Liver (tissue), 9 donors: ENCODE measurements around the gene FRMD4A. TPM values are rescaled to one million over a fixed set of nuclear protein-coding genes. Genes with fewer than 3 reads are reported as not detected.

ENCODE experiments used
- DNase-seq: peaks from one replicate; pipeline ENCODE4 v3.0.0-alpha.2; 2017; ENCODE audit warnings: low spot score
- H3K27ac ChIP-seq, 2 donors: one replicate each; pipeline ENCODE4 v1.7.0; 2013; ENCODE audit warnings: inconsistent platforms in 2 of 2, low read length in 2 of 2, control low read depth in 1 of 2, low read depth in 1 of 2, mild to moderate bottlenecking in 1 of 2
- H3K27me3 ChIP-seq, 4 donors: one replicate each; pipeline versions ENCODE4 v1.6.1 to v1.7.0; 2013; ENCODE audit warnings: low read length in 3 of 4, inconsistent platforms in 1 of 4, mild to moderate bottlenecking in 1 of 4, moderate library complexity in 1 of 4; ENCODE audit not compliant: control insufficient read depth in 4 of 4, insufficient read depth in 4 of 4
- H3K36me3 ChIP-seq, 4 donors: one replicate each; pipeline versions ENCODE4 v1.6.1 to v1.7.0; 2013; ENCODE audit warnings: low read length in 3 of 4, mild to moderate bottlenecking in 3 of 4, low read depth in 1 of 4, moderate library complexity in 1 of 4; ENCODE audit not compliant: control insufficient read depth in 4 of 4, insufficient read depth in 3 of 4
- H3K4me1 ChIP-seq, 4 donors: one replicate each; pipeline versions ENCODE4 v1.6.1 to v1.7.0; 2013; ENCODE audit warnings: low read length in 3 of 4, mild to moderate bottlenecking in 3 of 4, moderate library complexity in 1 of 4; ENCODE audit not compliant: control insufficient read depth in 4 of 4, insufficient read depth in 4 of 4
- H3K4me3 ChIP-seq, 3 donors: one replicate each; pipeline versions ENCODE4 v1.6.1 to v1.7.0; 2013; ENCODE audit warnings: low read length in 3 of 3, control low read depth in 1 of 3, low read depth in 1 of 3, mild to moderate bottlenecking in 1 of 3
- H3K9ac ChIP-seq, 2 donors: one replicate each; pipeline ENCODE4 v1.7.0; 2013; ENCODE audit warnings: low read length in 2 of 2, mild to moderate bottlenecking in 2 of 2, moderate library complexity in 2 of 2, control low read depth in 1 of 2, low read depth in 1 of 2
- H3K9me3 ChIP-seq, 4 donors: one replicate each; pipeline versions ENCODE4 v1.6.1 to v1.7.0; 2013; ENCODE audit warnings: low read length in 3 of 4; ENCODE audit not compliant: control insufficient read depth in 4 of 4
- ATF3 ChIP-seq: IDR thresholded peaks from 2 replicates; pipeline ENCODE4 v1.6.1; 2016; ENCODE audit warnings: antibody characterized with exemption
- EGR1 ChIP-seq, 2 donors: IDR thresholded peaks; 2 replicates each; pipeline ENCODE4 v1.6.1; 2016 to 2018; ENCODE audit warnings: antibody characterized with exemption in 2 of 2, low read depth in 2 of 2
- FOXA1 ChIP-seq: IDR thresholded peaks from 2 replicates; pipeline ENCODE4 v1.6.1; 2016; ENCODE audit warnings: antibody characterized with exemption
- FOXA2 ChIP-seq: IDR thresholded peaks from 2 replicates; pipeline ENCODE4 v1.6.1; 2016; ENCODE audit warnings: antibody characterized with exemption
- GABPA ChIP-seq, 2 donors: IDR thresholded peaks in 1 of 2; conservative IDR thresholded peaks in 1 of 2; 2 replicates each; pipeline ENCODE4 v1.6.1; 2016; ENCODE audit warnings: antibody characterized with exemption in 2 of 2, mild to moderate bottlenecking in 1 of 2, moderate library complexity in 1 of 2
- HNF4A ChIP-seq, 2 donors: conservative IDR thresholded peaks; 2 replicates each; pipeline ENCODE4 v1.6.1; 2016; ENCODE audit warnings: antibody characterized with exemption in 2 of 2, mild to moderate bottlenecking in 2 of 2
- HNF4G ChIP-seq: IDR thresholded peaks from 2 replicates; pipeline ENCODE4 v1.6.1; 2016; ENCODE audit warnings: antibody characterized with exemption
- JUND ChIP-seq, 2 donors: IDR thresholded peaks; 2 replicates each; pipeline ENCODE4 v1.6.1; 2016; ENCODE audit warnings: antibody characterized with exemption in 2 of 2
- NR2F2 ChIP-seq: IDR thresholded peaks from 2 replicates; pipeline ENCODE4 v1.6.1; 2016; ENCODE audit warnings: antibody characterized with exemption
- RAD21 ChIP-seq, 2 donors: IDR thresholded peaks; 2 replicates each; pipeline ENCODE4 v1.6.1; 2016; ENCODE audit warnings: antibody characterized with exemption in 2 of 2, mild to moderate bottlenecking in 2 of 2
- RXRA ChIP-seq, 2 donors: IDR thresholded peaks; 2 replicates each; pipeline ENCODE4 v1.6.1; 2017 to 2018; ENCODE audit warnings: antibody characterized with exemption in 2 of 2, mild to moderate bottlenecking in 1 of 2
- SP1 ChIP-seq: IDR thresholded peaks from 2 replicates; pipeline ENCODE4 v1.6.1; 2018; ENCODE audit warnings: antibody characterized with exemption, mild to moderate bottlenecking
- TAF1 ChIP-seq: conservative IDR thresholded peaks from 2 replicates; pipeline ENCODE4 v1.6.1; 2016; ENCODE audit warnings: antibody characterized with exemption, mild to moderate bottlenecking
- YY1 ChIP-seq: IDR thresholded peaks from 2 replicates; pipeline ENCODE4 v1.6.1; 2016; ENCODE audit warnings: antibody characterized with exemption, mild to moderate bottlenecking
- WGBS: extraction: QIAGEN DNeasy Blood & Tissue Kit; methylation state at CpG from one replicate; pipeline ENCODE4 v1.1.7; 2013; 5-methylcytosine and 5-hydroxymethylcytosine counted together
- polyA plus RNA-seq, 2 donors: library from polyadenylated mRNA; stranded (reverse) in 1 of 2; unstranded in 1 of 2; fragments of 200-250 nt in 1 of 2; fragments of >200 nt in 1 of 2; fragmentation: Nextera tagmentation in 1 of 2; extraction: Ambion mirVana in 1 of 2; gene quantifications; one replicate each; pipeline versions ENCODE4 v1.2.1 to v1.2.3, GENCODE V29; 2013 to 2015
- total RNA-seq, 2 donors: library from RNA; depleted of rRNA; stranded (reverse); fragments of >200 nt; gene quantifications; one replicate each; pipeline ENCODE4 v1.2.3, GENCODE V29; 2014
- TF ChIP-seq, protein P1 (sequence below): IDR thresholded peaks from 2 replicates; pipeline ENCODE4 v1.6.1; 2016; ENCODE audit warnings: antibody characterized with exemption
- TF ChIP-seq, protein P2 (sequence below): fragments of 150-350 bp; IDR thresholded peaks from 2 replicates; pipeline ENCODE4 v1.5.1; 2017; ENCODE audit warnings: improper control_type of control experiment, low read depth, low read length; ENCODE audit not compliant: missing input control
- TF ChIP-seq, protein P3 (sequence below): IDR thresholded peaks from 2 replicates; pipeline ENCODE4 v1.6.1; 2016; ENCODE audit warnings: antibody characterized with exemption, mild to moderate bottlenecking
- donor health status: healthy.
- donor health status: healthy.
- donor health status: healthy.
- donor health status: healthy.
- donor health status: healthy.

The FRMD4A gene
- total and polyA plus RNA-seq, 4 donors: 8.2 to 34.3 (median 13.1) TPM

DNA sequence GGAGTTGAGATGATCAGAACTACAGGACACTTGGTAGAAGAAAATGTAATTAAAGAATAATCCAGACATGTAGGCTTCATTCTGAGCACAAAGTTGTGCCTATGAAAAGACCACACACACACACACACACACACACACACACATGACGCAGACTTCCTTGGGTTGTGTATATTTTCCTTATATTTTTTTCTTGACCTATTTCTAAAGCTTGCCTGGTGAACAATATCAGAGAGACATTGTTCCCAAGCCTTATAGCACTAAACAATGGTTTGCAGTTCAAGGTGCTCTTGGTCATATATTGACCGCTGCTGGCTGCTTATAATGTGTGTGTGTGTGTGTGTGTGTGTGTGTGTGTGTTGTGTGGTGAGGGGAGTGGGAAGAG, 541.3 kb downstream of the FRMD4A start:
- DNase-seq: no peak
- no peak overlapping the region for H3K27ac ChIP-seq
- H3K27me3 ChIP-seq: no peaks in the 10 kb centered on the region
- no peaks in the 10 kb centered on the region for H3K9me3 ChIP-seq
- 40% methylated on average over 2 of the region's 2 CpGs for WGBS
- no peaks in the 10 kb centered on the region for H3K36me3 ChIP-seq
- TF ChIP-seq TAF1: no peak
- no peak for TF ChIP-seq NR2F2
- TF ChIP-seq RAD21 (IDR thresholded peaks at IDR 0.05): no peak
- TF ChIP-seq GABPA (IDR thresholded peaks at IDR 0.05 in 1 of 2, conservative IDR thresholded peaks at IDR 0.05 in 1 of 2): no peak
- TF ChIP-seq, protein P1, sequence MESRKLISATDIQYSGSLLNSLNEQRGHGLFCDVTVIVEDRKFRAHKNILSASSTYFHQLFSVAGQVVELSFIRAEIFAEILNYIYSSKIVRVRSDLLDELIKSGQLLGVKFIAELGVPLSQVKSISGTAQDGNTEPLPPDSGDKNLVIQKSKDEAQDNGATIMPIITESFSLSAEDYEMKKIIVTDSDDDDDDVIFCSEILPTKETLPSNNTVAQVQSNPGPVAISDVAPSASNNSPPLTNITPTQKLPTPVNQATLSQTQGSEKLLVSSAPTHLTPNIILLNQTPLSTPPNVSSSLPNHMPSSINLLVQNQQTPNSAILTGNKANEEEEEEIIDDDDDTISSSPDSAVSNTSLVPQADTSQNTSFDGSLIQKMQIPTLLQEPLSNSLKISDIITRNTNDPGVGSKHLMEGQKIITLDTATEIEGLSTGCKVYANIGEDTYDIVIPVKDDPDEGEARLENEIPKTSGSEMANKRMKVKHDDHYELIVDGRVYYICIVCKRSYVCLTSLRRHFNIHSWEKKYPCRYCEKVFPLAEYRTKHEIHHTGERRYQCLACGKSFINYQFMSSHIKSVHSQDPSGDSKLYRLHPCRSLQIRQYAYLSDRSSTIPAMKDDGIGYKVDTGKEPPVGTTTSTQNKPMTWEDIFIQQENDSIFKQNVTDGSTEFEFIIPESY: no peak
- TF ChIP-seq EGR1 (IDR thresholded peaks at IDR 0.05; ENCODE audit: low read depth in 2 of 2): no peak
- TF ChIP-seq JUND (IDR thresholded peaks at IDR 0.05): no peak
- TF ChIP-seq, protein P2, sequence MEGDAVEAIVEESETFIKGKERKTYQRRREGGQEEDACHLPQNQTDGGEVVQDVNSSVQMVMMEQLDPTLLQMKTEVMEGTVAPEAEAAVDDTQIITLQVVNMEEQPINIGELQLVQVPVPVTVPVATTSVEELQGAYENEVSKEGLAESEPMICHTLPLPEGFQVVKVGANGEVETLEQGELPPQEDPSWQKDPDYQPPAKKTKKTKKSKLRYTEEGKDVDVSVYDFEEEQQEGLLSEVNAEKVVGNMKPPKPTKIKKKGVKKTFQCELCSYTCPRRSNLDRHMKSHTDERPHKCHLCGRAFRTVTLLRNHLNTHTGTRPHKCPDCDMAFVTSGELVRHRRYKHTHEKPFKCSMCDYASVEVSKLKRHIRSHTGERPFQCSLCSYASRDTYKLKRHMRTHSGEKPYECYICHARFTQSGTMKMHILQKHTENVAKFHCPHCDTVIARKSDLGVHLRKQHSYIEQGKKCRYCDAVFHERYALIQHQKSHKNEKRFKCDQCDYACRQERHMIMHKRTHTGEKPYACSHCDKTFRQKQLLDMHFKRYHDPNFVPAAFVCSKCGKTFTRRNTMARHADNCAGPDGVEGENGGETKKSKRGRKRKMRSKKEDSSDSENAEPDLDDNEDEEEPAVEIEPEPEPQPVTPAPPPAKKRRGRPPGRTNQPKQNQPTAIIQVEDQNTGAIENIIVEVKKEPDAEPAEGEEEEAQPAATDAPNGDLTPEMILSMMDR: no peak
- TF ChIP-seq, protein P3, sequence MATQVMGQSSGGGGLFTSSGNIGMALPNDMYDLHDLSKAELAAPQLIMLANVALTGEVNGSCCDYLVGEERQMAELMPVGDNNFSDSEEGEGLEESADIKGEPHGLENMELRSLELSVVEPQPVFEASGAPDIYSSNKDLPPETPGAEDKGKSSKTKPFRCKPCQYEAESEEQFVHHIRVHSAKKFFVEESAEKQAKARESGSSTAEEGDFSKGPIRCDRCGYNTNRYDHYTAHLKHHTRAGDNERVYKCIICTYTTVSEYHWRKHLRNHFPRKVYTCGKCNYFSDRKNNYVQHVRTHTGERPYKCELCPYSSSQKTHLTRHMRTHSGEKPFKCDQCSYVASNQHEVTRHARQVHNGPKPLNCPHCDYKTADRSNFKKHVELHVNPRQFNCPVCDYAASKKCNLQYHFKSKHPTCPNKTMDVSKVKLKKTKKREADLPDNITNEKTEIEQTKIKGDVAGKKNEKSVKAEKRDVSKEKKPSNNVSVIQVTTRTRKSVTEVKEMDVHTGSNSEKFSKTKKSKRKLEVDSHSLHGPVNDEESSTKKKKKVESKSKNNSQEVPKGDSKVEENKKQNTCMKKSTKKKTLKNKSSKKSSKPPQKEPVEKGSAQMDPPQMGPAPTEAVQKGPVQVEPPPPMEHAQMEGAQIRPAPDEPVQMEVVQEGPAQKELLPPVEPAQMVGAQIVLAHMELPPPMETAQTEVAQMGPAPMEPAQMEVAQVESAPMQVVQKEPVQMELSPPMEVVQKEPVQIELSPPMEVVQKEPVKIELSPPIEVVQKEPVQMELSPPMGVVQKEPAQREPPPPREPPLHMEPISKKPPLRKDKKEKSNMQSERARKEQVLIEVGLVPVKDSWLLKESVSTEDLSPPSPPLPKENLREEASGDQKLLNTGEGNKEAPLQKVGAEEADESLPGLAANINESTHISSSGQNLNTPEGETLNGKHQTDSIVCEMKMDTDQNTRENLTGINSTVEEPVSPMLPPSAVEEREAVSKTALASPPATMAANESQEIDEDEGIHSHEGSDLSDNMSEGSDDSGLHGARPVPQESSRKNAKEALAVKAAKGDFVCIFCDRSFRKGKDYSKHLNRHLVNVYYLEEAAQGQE: no peak
- TF ChIP-seq HNF4A (conservative IDR thresholded peaks at IDR 0.05): no peak
- no peak for TF ChIP-seq FOXA1
- TF ChIP-seq FOXA2: no peak
- no peak for TF ChIP-seq YY1
- no peak for TF ChIP-seq SP1
- TF ChIP-seq ATF3: no peak
- no peak for TF ChIP-seq HNF4G
- no peak for TF ChIP-seq RXRA (IDR thresholded peaks at IDR 0.05)
- peaks cover 0 to 9% (median 0%) of the 10 kb centered on the region in 4 donors for H3K4me1 ChIP-seq
- H3K9ac ChIP-seq: no peak overlapping the region
- no peak overlapping the region for H3K4me3 ChIP-seq
